ENCODE measurements around the gene TCF4.

Gene TCF4

GRCh38 chr18:55504808-55505207, 83.2 kb downstream of the TCF4 start:
- no peak for DNase-seq (ENCODE audit: low spot score)

GRCh38 chr18:55503167-55503820, 84.7 kb downstream of the TCF4 start:
- DNase-seq (ENCODE audit: low spot score), result no peak

- no peak for DNase-seq (ENCODE audit: low spot score)
Observed at GRCh38 chr18:55501982-55502710, 85.8 kb downstream of the TCF4 start.

- no peak for DNase-seq (ENCODE audit: low spot score)
Observed at GRCh38 chr18:55501579-55501978, 86.4 kb downstream of the TCF4 start.

GRCh38 chr18:55500316-55501086, 87.5 kb downstream of the TCF4 start:
- no peak for DNase-seq (ENCODE audit: low spot score)

GRCh38 chr18:55499526-55499925, 88.5 kb downstream of the TCF4 start:
- DNase-seq (ENCODE audit: low spot score), result no peak

GRCh38 chr18:55497825-55498403, 90.1 kb downstream of the TCF4 start:
- no peak for DNase-seq (ENCODE audit: low spot score)

GRCh38 chr18:55494899-55495298, 93.1 kb downstream of the TCF4 start:
- DNase-seq (ENCODE audit: low spot score), result no peak

GRCh38 chr18:55494441-55494840, 93.6 kb downstream of the TCF4 start:
- DNase-seq (ENCODE audit: low spot score), result no peak

GRCh38 chr18:55491616-55492015, 96.4 kb downstream of the TCF4 start:
- no peak for DNase-seq (ENCODE audit: low spot score)

- no peak for DNase-seq (ENCODE audit: low spot score)
Observed at GRCh38 chr18:55489034-55489986, 98.7 kb downstream of the TCF4 start.

GRCh38 chr18:55488473-55488872, 99.5 kb downstream of the TCF4 start:
- DNase-seq (ENCODE audit: low spot score), result no peak

GRCh38 chr18:55487997-55488396, 100.0 kb downstream of the TCF4 start:
- no peak for DNase-seq (ENCODE audit: low spot score)

GRCh38 chr18:55486936-55487335, 101.1 kb downstream of the TCF4 start:
- DNase-seq (ENCODE audit: low spot score), result no peak

- DNase-seq (ENCODE audit: low spot score), result no peak
Observed at GRCh38 chr18:55485666-55486065, 102.3 kb downstream of the TCF4 start.

- DNase-seq (ENCODE audit: low spot score), result no peak
Observed at GRCh38 chr18:55484773-55485172, 103.2 kb downstream of the TCF4 start.

GRCh38 chr18:55483266-55483871, 104.6 kb downstream of the TCF4 start:
- no peak for DNase-seq (ENCODE audit: low spot score)

- no peak for DNase-seq (ENCODE audit: low spot score)
Observed at GRCh38 chr18:55479656-55480420, 108.2 kb downstream of the TCF4 start.

- no peak for DNase-seq (ENCODE audit: low spot score)
Observed at GRCh38 chr18:55477860-55478581, 110.0 kb downstream of the TCF4 start.

GRCh38 chr18:55477499-55477859, 110.5 kb downstream of the TCF4 start:
- DNase-seq (ENCODE audit: low spot score), result no peak

Data from ecto neural progenitor cell (in vitro differentiated cells).